ENCODE measurements around the gene RFC1.
"Not testable (repeated sequence)": the region's sequence is repeated elsewhere in the genome, so short reads cannot be mapped to it uniquely, and the experiment has no call there.

The RFC1 gene

DNA sequence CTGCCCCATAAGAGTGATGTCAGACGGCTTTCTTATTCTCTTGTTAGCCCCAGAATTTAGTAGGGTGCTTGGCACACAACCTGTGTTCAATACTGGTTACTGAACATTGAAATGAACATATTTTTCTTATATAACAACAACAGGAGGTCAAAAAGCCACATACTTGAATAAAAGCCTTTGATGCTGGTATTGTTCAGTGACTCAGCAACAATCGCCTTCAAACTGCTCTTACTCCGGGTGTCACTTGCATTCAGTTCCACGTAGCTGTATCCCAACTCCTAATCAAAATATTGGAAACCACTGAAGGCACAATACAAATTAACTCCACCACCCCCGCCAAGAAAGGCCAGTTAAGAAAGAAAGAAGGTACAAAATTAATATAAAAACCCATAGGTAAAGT is 61.5 kb downstream of the RFC1 start:
- DNase-seq = no peak

- DNase-seq = no peak
These were observed 62.3 kb downstream of the RFC1 start for GRCh38 chr4:39303871-39304270.

DNA sequence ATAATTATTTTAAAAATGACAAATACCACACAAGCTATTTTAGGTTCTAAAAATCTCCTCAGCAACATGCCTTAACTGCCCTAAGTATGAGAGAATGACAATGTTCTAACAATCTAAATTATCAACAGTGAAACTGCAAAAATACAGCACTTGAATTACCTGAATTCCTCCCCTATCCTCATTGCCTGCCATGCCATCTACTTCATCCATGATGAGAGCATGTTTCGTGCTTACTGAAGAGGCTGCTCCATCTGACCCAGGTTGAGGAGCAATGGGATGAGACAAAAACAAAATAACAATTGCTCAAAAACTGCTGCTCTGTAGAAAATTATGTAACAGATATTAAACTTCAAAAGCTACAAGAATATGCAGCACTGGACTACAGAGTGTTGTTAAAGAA is 63.3 kb downstream of the RFC1 start:
- no peak for DNase-seq

GRCh38 chr4:39295784-39296183 is 70.4 kb downstream of the RFC1 start:
- no peak for DNase-seq

- DNase-seq = not testable (repeated sequence)
These were observed 73.7 kb downstream of the RFC1 start for GRCh38 chr4:39292433-39292832.

- DNase-seq = no peak
These were observed 74.5 kb downstream of the RFC1 start for GRCh38 chr4:39291686-39292085.

DNA sequence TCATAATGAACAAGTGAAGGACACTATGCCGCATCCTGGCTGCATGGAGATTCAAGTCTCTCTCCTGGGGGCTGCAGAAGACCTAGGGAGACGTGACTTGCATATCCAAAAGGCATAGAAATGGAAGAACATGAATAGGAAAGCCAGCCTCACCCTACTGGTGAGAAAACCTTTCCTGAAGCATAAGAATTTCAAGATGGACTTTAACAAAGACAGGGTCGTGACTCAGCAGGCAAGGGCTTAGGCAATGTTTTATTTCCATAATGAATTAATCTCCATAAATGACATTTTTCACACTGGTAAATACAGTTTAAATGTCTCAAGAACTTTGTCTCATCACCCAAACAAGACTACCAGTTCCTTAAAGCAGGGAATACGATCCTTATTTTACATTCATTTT is 78.9 kb downstream of the RFC1 start:
- no peak for DNase-seq

DNA sequence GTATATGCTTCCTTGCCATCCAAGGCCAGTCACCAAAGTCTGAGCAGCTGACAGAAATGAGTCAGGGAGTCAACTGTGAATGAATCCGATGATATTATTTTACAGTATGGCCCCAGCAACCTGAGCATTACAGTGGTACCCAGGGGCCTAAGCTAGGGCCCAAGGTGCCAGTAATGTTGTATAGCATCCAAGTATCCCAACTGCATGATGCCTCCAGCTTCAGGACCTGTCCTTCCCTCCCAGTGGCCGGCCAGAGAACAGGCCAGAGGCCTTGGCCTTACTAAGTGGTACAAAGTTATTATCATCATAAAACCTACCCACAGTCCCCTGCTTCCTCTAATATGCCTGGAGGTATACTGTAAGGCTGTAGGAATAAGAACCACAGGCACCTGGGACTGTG is 79.9 kb downstream of the RFC1 start:
- no peak for DNase-seq

- no peak for DNase-seq
These were observed 80.3 kb downstream of the RFC1 start for GRCh38 chr4:39285853-39286252.

DNA sequence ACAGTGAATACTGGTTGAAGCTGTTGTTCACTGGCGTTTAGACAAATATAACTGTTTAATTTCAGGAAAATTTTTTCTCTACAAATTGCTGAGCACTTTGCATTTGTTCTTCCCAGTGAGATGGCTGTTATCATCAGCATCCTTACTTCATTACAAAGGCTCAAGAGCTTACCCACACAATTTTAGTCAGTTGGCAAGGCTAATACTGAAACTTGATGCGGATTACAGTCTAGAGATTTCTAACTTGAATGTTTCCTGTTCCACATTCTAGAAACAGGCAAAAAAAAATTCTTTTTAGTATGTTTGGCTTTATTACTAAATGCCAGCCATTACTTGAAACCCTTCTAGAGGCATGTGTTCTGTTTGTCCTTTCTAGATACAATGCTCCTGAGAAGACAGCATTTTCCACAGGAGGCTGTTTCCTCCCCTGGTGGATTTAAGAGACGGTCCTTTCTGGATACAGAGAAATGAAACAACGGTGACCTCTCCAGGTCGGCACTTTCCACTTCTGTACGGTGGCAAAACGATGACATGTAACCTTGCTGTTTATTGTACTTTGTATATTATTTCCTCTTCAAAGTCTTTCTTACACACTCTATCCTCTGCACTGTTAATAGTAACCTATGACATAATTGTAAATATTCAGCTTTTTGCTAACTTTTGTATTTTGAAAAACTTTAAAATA is 80.9 kb downstream of the RFC1 start:
- DNase-seq = peak in 1 of 5 donors; percentile 33

DNA sequence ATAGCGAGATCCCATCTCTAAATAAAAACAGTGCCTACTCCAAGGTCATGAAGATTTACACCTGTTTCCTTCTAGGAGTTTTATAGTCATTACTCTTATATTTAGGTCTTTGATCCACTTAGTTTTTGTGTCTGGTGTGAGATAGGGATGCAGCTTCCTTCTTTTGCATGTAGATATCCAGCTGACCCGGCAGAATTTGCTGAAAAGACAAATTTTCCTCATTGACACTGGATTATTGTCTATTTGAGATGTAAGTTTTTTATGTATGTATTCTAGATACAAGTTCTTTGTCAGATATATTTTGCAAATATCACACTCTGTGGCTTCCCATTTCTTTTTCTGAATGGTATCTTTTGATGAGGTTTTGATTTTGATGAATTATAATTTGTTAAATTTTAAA is 85.4 kb downstream of the RFC1 start:
- no peak for DNase-seq

DNA sequence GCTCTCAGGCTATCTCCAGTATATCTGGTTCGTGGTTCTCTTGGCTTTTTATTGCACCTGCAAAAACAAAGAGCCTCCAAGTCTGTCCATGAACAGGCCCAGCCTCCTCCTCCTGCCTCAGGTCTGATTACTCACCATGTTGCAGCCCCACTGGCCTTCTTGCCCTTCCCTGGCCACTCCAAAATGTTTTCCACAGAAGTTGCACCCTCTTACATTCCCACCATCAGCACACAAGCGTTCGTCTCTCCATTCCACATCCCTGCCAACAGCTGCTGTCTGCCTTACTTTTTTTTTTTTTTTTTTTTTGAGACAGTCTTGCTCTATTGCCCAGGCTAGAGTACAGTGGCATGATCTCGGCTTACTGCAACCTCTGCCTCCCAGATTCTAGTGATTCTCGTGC is 86.7 kb downstream of the RFC1 start:
- no peak for DNase-seq

DNA sequence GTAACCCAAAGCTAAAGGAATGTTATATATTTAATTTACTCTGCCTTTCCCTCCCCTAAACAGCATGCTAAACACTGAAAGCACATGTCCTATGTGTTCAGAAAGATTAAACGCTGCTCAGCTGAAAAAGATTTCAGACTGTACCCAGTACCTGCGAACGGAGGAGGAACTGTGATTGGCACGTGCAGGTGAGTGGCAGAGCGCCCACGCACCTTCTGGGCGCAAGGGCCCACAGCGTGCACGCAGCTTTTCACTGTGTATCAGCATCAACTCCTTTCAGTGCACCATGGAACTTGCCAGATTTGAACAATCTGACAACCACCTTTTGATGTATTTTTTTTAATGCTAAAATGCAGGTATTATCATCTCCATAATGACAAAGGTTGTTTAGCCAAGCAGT is 87.7 kb downstream of the RFC1 start:
- DNase-seq = no peak

DNA sequence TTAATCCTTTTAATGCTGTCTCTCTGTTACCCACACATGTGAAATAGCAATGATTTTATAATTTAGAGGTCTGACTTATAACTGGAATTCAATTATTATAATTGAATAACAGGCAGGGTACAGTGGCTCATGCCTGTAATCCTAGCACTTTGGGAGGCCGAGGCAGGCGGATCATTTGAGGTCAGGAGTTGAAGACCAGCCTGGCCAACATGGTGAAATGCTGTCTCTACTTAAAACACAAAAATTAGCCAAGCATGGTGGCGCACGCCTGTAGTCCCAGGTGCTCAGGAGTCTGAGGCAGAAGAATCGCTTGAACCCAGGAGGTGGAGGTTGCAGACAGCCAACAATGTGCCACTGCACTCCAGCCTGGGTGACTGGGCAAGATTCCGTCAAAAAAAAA is 88.5 kb downstream of the RFC1 start:
- DNase-seq = not testable (repeated sequence)

DNA sequence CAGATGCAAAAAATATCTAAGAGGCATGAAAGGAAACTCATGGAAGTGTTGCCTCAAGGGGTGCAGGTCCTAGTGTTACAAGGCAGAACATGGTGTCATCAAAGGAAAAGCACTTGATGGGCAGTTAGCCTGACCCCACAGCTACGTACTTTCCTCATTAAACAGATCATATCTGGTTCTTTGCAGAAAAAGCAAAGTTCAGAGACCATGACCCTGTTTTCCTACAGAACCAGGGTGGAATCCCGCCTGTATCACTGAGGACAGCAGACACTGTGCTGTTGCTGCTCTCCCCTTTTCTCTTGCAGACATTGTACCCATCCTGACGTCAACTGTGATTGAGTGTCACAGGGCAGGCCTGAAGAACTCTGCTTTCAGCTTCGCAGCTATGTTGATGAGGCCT is 91.7 kb downstream of the RFC1 start:
- DNase-seq = no peak

DNA sequence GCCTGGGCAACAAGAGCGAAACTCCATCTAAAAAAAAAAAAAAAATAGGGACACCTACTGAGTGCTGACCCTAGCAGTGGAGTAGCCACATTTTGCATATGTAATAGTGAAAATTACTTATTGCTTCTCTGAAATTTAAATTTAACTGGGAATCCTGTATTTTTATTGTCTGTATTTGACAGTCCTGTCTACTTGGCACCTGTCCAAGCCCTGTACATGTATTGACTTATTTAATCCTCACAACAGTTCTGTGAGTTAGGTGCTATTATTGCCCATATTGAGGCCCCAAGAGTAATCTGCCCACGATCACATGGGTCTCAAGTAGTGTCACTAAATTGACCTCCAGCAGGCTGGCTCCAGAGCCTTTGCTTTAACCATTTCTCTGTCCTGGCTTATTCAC is 102.3 kb downstream of the RFC1 start:
- DNase-seq = no peak

- no peak for DNase-seq
These were observed 106.4 kb downstream of the RFC1 start for GRCh38 chr4:39259571-39260330.

DNA sequence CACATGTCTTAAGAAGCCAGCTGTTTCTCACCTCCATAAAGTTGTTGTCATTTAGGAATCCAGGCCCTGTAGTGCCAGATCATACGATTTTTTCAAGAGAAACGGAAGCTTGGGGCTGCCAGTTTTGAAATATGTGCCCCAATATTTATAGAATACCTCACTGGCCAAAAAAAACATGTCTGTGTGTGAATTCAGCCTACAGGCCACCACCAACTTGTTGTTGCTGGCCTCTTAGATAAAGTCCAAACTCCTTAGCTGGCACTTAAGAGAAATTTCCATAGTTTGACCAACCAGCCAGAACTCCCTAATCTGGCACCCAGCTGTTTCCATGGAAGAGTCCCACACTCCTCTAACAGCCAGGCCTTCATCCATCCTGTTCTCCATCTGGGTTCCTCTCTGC is 109.7 kb downstream of the RFC1 start:
- no peak for DNase-seq

- no peak for DNase-seq
These were observed 110.3 kb downstream of the RFC1 start for GRCh38 chr4:39255871-39256270.

GRCh38 chr4:39255266-39255665 is 110.9 kb downstream of the RFC1 start:
- DNase-seq = no peak

DNA sequence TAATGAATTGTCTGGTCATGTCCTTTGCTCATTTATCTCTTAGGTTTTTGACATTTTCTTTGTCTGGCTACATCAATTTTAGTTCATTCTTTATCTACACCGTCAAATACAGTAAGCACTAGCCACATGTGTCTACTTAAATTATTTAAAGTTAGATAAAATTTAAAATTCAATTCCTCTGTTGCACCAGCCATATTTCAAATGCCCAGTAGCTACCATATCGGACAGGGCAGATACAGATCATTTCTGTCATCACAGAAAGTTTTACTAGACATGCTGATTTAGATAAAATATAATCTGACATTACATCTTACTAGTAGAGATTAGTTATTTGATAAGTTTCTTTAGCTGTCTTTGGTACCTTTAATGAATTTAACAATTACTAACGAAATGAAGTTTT is 122.7 kb downstream of the RFC1 start:
- no peak for DNase-seq
